Astrocyte of the cerebellum (primary cell): ENCODE results near the gene PARP15.
"Not testable (repeated sequence)": the region's sequence is repeated elsewhere in the genome, so short reads cannot be mapped to it uniquely, and the experiment has no call there.

Source experiments
- DNase-seq: peaks from one replicate; pipeline ENCODE4 v3.0.0-alpha.2; 2011; ENCODE audit warnings: low read depth
- H3K4me3 ChIP-seq: 2 replicates; pipeline ENCODE4 v1.5.1; 2011; ENCODE audit warnings: mild to moderate bottlenecking, low read depth, low read length, moderate library complexity
- in situ Hi-C: cut with HindIII; loops from 2 replicates; pipeline ENCODE4 v1.10.0; 2017; ENCODE audit warnings: low sequenced_read_pairs
- TF ChIP-seq, protein P1 (sequence below): IDR thresholded peaks from 2 replicates; pipeline ENCODE4 v1.5.1; 2012; ENCODE audit warnings: low read length, low read depth, moderate library complexity, mild to moderate bottlenecking; ENCODE audit errors: missing control alignments

PARP15 gene

DNA sequence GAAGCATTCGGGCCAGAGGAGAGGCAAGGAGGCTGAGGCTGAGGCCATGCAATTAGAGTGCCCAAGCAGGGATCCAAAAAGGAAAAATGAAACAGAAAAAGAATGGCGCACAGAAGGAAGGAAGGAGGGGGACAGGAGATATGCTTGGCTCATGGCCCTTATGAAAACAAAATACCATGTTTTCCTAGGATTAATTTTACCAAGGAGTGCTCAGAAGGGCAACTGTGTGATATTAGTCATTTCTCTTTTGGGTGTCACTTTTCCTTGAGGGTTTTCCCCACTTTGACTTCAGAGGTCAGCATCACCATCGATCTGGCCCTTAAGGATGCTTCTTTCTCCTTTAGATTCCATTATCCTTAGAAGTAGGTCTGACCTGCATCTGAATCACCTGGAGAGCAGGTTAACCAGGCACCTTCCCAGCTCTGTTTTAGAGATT lies 104.5 kb downstream of the PARP15 start:
- no peak for DNase-seq
- TF ChIP-seq, protein P1, sequence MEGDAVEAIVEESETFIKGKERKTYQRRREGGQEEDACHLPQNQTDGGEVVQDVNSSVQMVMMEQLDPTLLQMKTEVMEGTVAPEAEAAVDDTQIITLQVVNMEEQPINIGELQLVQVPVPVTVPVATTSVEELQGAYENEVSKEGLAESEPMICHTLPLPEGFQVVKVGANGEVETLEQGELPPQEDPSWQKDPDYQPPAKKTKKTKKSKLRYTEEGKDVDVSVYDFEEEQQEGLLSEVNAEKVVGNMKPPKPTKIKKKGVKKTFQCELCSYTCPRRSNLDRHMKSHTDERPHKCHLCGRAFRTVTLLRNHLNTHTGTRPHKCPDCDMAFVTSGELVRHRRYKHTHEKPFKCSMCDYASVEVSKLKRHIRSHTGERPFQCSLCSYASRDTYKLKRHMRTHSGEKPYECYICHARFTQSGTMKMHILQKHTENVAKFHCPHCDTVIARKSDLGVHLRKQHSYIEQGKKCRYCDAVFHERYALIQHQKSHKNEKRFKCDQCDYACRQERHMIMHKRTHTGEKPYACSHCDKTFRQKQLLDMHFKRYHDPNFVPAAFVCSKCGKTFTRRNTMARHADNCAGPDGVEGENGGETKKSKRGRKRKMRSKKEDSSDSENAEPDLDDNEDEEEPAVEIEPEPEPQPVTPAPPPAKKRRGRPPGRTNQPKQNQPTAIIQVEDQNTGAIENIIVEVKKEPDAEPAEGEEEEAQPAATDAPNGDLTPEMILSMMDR, result no peak
- H3K4me3 ChIP-seq, result peak overlapping the region; percentile 79
- in situ Hi-C loops, result no loop called here

DNA sequence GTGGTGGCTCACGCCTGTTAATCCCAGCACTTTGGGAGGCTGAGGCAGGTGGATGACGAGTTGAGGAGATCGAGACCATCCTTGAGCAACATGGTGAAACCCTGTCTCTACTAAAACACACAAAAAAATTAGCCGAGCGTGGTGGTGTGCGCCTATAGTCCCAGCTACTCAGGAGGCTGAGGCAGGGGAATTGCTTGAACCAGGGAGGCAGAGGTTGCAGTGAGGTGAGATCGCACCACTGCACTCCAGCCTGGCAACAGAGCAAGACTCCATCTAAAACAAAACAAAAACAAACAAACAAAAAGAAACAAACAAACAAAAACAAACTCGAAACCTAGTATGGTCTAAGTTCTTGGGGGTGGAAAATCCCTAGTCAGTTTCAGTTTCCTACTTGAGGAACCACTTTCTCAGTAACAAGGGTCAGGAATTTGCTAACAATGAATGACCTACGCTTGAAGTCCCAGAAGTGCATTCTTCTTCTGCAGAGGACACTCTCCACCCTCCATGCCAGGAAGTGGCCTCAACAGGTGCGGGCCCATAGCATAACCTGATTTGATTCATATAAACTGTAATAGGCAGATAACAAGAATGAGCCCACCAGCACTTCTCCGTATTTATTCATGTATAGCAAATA lies 105.4 kb downstream of the PARP15 start:
- H3K4me3 ChIP-seq, in situ Hi-C loops, DNase-seq: not testable (repeated sequence)

DNA sequence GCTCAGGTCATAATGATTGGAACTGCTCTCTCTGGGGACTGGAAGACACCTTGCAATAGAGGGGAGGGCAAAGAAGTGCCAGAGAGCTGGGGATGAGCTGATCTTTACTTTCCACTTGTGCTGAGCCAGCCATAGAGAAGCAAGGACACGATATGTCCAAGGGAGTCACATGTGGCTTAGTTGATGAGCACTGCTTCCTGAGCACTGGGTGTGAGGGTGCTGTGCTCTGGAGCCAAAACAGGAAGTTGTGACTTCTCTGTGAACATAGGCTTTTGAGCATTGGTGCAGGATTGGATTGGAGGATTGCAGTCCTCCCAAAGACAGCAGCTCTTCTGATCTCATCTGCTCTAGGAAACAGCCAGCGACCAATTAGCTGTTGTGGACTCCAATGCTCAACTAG lies 109.8 kb downstream of the PARP15 start:
- H3K4me3 ChIP-seq, result no peak overlapping the region
- DNase-seq, result no peak
- in situ Hi-C loops, result no loop called here
- TF ChIP-seq, protein P1, result no peak
